HG03108 (cell line): ENCODE measurements around the gene SFRP2.

Experiments
- ATAC-seq: cut with Tn5 transposase; IDR thresholded peaks from one replicate; pipeline ENCODE4 v1.9.1; 2021; ENCODE audit warnings: moderate library complexity; ENCODE audit not compliant: unreplicated experiment

SFRP2 gene

GRCh38 chr4:153731239-153731638, 57.6 kb downstream of the SFRP2 start:
- ATAC-seq, result no peak
